PC-3 (cell line): ENCODE measurements around the gene UBAP1. TPM values are rescaled to one million over a fixed set of nuclear protein-coding genes. Genes with fewer than 3 reads are reported as not detected.

ENCODE experiments used
- ATAC-seq: fragments of 200-7000 bp; cut with Tn5 transposase; 2 replicates; pipeline ENCODE4 v1.9.1; 2020; ENCODE audit warnings: mild to moderate bottlenecking, moderate library complexity
- BruUV-seq: library from RNA; stranded (reverse); fragments of 400-500 nt; replicated peaks from 2 replicates; lab custom pipeline; 2021; lab: Mats Ljungman, UMichigan
- CTCF ChIA-PET: fragments of 300-600 bp; sonication (Branson Sonifier 250); formaldehyde crosslinking; loops from one replicate; lab custom pipeline; 2022; ENCODE audit warnings: antibody characterized with exemption; lab: Charles Lee
- POLR2A ChIA-PET: fragments of 300-600 bp; sonication (Branson Sonifier 250); formaldehyde crosslinking; loops from one replicate; lab custom pipeline; 2022; ENCODE audit warnings: antibody characterized with exemption; ENCODE audit not compliant: unreplicated experiment; lab: Charles Lee
- DNase-seq: peaks from one replicate; pipeline ENCODE4 v3.0.0-alpha.2; 2015
- H2AFZ ChIP-seq: fragments of 300-600 bp; sonication (generic); 2 replicates; pipeline ENCODE4 v1.6.0; 2016; ENCODE audit warnings: antibody characterized with exemption, low read length
- H3F3A ChIP-seq: fragments of 300-600 bp; sonication (generic); one replicate; pipeline ENCODE4 v1.6.0; 2017; ENCODE audit warnings: antibody characterized with exemption, low read length, control low read depth, mild to moderate bottlenecking; ENCODE audit not compliant: unreplicated experiment
- H3K27ac ChIP-seq: fragments of 300-600 bp; sonication (generic); 2 replicates; pipeline ENCODE4 v1.5.1; 2016; ENCODE audit warnings: mild to moderate bottlenecking, low read length
- H3K27me3 ChIP-seq: fragments of 300-600 bp; sonication (generic); 2 replicates; pipeline ENCODE4 v1.6.1; 2016; ENCODE audit warnings: low read length, mixed read lengths
- H3K36me3 ChIP-seq: fragments of 300-600 bp; sonication (generic); 2 replicates; pipeline ENCODE4 v1.6.1; 2016; ENCODE audit warnings: low read depth, mixed run types, low read length, mixed read lengths
- H3K4me1 ChIP-seq: fragments of 300-600 bp; sonication (generic); 2 replicates; pipeline ENCODE4 v1.5.1; 2016; ENCODE audit warnings: low read length; ENCODE audit not compliant: insufficient read depth
- H3K4me2 ChIP-seq: fragments of 300-600 bp; sonication (generic); 2 replicates; pipeline ENCODE4 v1.6.0; 2016; ENCODE audit warnings: low read length
- H3K4me3 ChIP-seq: fragments of 300-600 bp; sonication (generic); 2 replicates; pipeline ENCODE4 v1.5.1; 2016; ENCODE audit warnings: mild to moderate bottlenecking, low read length, mixed read lengths
- H3K79me2 ChIP-seq: fragments of 300-600 bp; sonication (generic); 2 replicates; pipeline ENCODE4 v1.6.1; 2017; ENCODE audit warnings: low read length, mixed read lengths
- H3K9ac ChIP-seq: fragments of 300-600 bp; sonication (generic); 2 replicates; pipeline ENCODE4 v1.6.0; 2016; ENCODE audit warnings: mild to moderate bottlenecking, low read length
- H3K9me2 ChIP-seq: fragments of 300-600 bp; sonication (generic); replicated peaks from 2 replicates; pipeline ENCODE4 v1.6.1; 2016; ENCODE audit warnings: mixed run types, low read length, mixed read lengths
- H3K9me3 ChIP-seq: fragments of 300-600 bp; sonication (generic); 2 replicates; pipeline ENCODE4 v1.6.1; 2016; ENCODE audit warnings: low read length, mixed read lengths
- H4K20me1 ChIP-seq: fragments of 300-600 bp; sonication (generic); 2 replicates; pipeline ENCODE4 v1.6.1; 2016; ENCODE audit warnings: low read length, mixed read lengths
- EZH2 ChIP-seq: fragments of 300-600 bp; sonication (generic); IDR thresholded peaks from one replicate; pipeline ENCODE4 v1.6.1; 2017; ENCODE audit warnings: antibody characterized with exemption, mild to moderate bottlenecking, low read length; ENCODE audit not compliant: unreplicated experiment
- EZH2phosphoT487 ChIP-seq: fragments of 300-600 bp; sonication (generic); IDR thresholded peaks from 2 replicates; pipeline ENCODE4 v1.6.1; 2018; ENCODE audit warnings: mild to moderate bottlenecking, antibody characterized with exemption, low read length, borderline replicate concordance
- intact Hi-C: fragments of 100-400 bp; cut with micrococcal nuclease; formaldehyde crosslinking; loops from 2 replicates; pipeline ENCODE4 v1.9.0; 2023
- total RNA-seq: library from RNA; depleted of rRNA; stranded (reverse); fragments of >200 nt; gene quantifications from 2 replicates; pipeline ENCODE4 v1.2.3, GENCODE V29; 2014
- TF ChIP-seq, protein P1 (sequence below): fragments of 300-600 bp; sonication (generic); conservative IDR thresholded peaks from 2 replicates; pipeline ENCODE4 v1.5.1; 2017; ENCODE audit warnings: antibody characterized with exemption, low read depth, mild to moderate bottlenecking, low read length

UBAP1 gene
- total RNA-seq, 1 experiment from 2014 or later: 15.2 TPM

DNA sequence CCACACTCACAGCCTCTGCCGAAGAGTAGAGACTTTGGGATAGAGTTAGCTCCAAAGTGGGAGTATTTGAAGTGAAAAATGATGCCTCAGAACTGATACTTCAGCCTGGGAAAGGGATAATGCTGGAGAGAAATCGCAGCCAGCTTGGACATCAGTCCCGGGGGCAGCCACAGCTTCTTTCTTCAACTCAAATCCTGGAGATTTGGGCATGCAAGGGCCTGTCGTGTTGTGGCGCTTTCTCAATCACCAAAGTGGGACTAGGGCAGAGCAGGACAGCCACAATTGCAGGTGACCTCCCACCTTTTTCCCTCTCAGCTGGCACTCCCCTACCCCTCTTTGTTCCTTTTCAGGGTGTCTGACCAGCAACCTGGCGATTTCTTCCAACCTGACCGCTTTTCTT lies 70.4 kb downstream of the UBAP1 start:
- H3K9me2 ChIP-seq: no peaks in the 10 kb centered on the region
- ChIA-PET CTCF (no interaction called here), POLR2A (no interaction called here)
- ATAC-seq: no peak
- H3K9ac ChIP-seq: no peak overlapping the region
- no peak overlapping the region for H3K4me3 ChIP-seq
- no peaks in the 10 kb centered on the region for H3F3A ChIP-seq
- H3K4me2 ChIP-seq: no peak overlapping the region
- H3K9me3 ChIP-seq: no peaks in the 10 kb centered on the region
- H3K36me3 ChIP-seq: peaks cover 10% of the 10 kb centered on the region; the same call in 1 of the 2 replicates
- no peak overlapping the region for H2AFZ ChIP-seq
- intact Hi-C loops: no loop called here
- H3K4me1 ChIP-seq: peaks cover 16% of the 10 kb centered on the region
- peaks cover 19% of the 10 kb centered on the region; the same call in 1 of the 2 replicates for H3K79me2 ChIP-seq
- H3K27me3 ChIP-seq: no peaks in the 10 kb centered on the region
- TF ChIP-seq EZH2: no peak
- TF ChIP-seq, protein P1, sequence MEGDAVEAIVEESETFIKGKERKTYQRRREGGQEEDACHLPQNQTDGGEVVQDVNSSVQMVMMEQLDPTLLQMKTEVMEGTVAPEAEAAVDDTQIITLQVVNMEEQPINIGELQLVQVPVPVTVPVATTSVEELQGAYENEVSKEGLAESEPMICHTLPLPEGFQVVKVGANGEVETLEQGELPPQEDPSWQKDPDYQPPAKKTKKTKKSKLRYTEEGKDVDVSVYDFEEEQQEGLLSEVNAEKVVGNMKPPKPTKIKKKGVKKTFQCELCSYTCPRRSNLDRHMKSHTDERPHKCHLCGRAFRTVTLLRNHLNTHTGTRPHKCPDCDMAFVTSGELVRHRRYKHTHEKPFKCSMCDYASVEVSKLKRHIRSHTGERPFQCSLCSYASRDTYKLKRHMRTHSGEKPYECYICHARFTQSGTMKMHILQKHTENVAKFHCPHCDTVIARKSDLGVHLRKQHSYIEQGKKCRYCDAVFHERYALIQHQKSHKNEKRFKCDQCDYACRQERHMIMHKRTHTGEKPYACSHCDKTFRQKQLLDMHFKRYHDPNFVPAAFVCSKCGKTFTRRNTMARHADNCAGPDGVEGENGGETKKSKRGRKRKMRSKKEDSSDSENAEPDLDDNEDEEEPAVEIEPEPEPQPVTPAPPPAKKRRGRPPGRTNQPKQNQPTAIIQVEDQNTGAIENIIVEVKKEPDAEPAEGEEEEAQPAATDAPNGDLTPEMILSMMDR: no peak
- TF ChIP-seq EZH2phosphoT487: no peak
- no peak for DNase-seq
- no peak overlapping the region for H3K27ac ChIP-seq
- H4K20me1 ChIP-seq: no peaks in the 10 kb centered on the region
- no TSS peak for BruUV-seq

GRCh38 chr9:34250721-34251120 lies 71.9 kb downstream of the UBAP1 start:
- CTCF ChIA-PET: no interaction called here
- H3K4me3 ChIP-seq: no peak overlapping the region
- no TSS peak for BruUV-seq
- DNase-seq (no peak), ATAC-seq (no peak)
- TF ChIP-seq, protein P1: no peak
- TF ChIP-seq EZH2phosphoT487 (no peak), EZH2 (no peak)
- peaks cover 10% of the 10 kb centered on the region; the same call in 1 of the 2 replicates for H3K36me3 ChIP-seq
- no peak overlapping the region for H3K4me2 ChIP-seq
- no peaks in the 10 kb centered on the region for H3K9me2 ChIP-seq
- peaks cover 19% of the 10 kb centered on the region; the same call in 1 of the 2 replicates for H3K79me2 ChIP-seq
- intact Hi-C loops: loop anchor here (5.0 kb wide), 2 partner anchors 63 to 77 kb away; partner anchors contain the start of genes KIF24 and NUDT2
- POLR2A ChIA-PET: no interaction called here
- peaks cover 10% of the 10 kb centered on the region for H3F3A ChIP-seq
- H3K27me3 ChIP-seq: no peaks in the 10 kb centered on the region
- H3K9ac ChIP-seq: no peak overlapping the region
- H3K27ac ChIP-seq: no peak overlapping the region
- no peaks in the 10 kb centered on the region for H4K20me1 ChIP-seq
- H2AFZ ChIP-seq: no peak overlapping the region
- H3K4me1 ChIP-seq: peaks cover 30% of the 10 kb centered on the region
- no peaks in the 10 kb centered on the region for H3K9me3 ChIP-seq

DNA sequence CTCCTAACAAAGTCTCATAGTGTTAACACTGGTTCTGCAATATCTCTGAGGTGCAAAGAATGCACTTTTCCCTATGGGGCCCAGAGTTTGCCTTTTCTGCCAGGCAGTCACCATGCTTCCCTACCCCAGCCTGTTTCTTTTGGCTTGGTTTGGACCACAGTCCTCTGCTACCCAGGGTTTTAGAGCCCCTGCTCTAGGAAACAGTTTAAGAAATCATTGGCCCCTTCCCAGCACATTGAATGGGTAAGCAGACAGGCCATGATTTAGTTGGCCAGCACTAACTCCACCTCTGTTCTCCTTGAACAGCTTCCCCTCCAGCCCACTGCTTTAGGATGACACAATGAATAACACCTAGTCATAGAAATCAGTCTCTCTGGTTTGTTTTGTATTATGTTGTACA lies 73.2 kb downstream of the UBAP1 start:
- Histone ChIP-seq H3F3A (peaks cover 11% of the 10 kb centered on the region), H3K79me2 (peaks cover 10% of the 10 kb centered on the region; the same call in 1 of the 2 replicates), H3K4me2 (no peak overlapping the region), H3K9ac (no peak overlapping the region), H2AFZ (no peak overlapping the region), H3K4me3 (no peak overlapping the region), H3K27me3 (no peaks in the 10 kb centered on the region), H3K9me3 (no peaks in the 10 kb centered on the region), H3K4me1 (peaks cover 32% of the 10 kb centered on the region), H4K20me1 (no peaks in the 10 kb centered on the region), H3K9me2 (no peaks in the 10 kb centered on the region), H3K36me3 (peaks cover 4% of the 10 kb centered on the region; the same call in 1 of the 2 replicates), H3K27ac (no peak overlapping the region)
- TF ChIP-seq EZH2: no peak
- BruUV-seq: no TSS peak
- ChIA-PET CTCF (interaction anchor here (0.6 kb wide), 1 partner anchor 178 kb away, joined by 3 read pairs; no protein-coding TSS in a partner anchor), POLR2A (no interaction called here)
- DNase-seq (no peak), ATAC-seq (no peak)
- intact Hi-C loops: loop anchor here (2.0 to 5.0 kb wide), 3 partner anchors 65 to 177 kb away; partner anchors contain the start of genes KIF24 and NUDT2
